SW 1271 (cell line): ENCODE data around the gene NTRK2.

Experiments used
- DNase-seq, 2 experiments: peaks; one replicate each; lab custom pipeline; 2025; lab: John Stamatoyannopoulos, UW

Gene NTRK2

DNA sequence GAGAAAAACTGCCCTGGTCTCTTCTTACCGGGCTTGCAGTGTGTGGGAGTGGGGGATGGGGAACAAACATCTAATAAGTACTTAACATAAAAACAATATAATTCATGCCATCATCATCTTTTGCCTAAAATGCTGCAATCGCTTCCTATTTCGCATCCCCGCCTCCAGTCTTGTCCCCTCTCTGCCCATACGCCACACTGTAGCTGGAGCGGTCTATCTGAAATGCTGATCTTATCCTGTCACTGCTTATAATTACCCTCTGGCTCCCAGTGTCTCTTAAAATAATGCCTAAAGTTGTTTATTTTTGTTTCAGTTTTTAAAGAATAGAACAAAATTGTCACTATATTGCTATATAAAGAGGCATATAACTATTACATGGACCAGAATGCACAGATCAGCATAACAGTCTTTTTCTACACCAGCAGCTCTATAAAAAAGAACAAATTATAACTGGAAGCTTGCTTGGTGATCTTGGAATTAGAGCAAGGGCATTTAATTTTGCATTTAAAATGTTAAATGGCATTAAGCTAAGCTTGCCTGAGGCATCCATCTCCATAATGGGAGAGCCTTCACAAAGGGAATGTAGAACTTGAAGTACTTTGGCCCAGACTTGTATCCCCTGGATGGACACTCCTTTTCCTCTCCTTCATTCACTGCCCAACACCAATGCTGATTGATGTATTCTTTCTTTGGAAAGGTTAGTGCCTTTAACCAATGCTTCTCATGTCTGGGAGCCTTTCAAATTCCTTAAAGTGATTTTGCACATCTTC, 12.2 kb downstream of the NTRK2 start:
- no peak for DNase-seq

- no peak for DNase-seq
Observed at GRCh38 chr9:84686068-84686467, 16.5 kb downstream of the NTRK2 start.

DNA sequence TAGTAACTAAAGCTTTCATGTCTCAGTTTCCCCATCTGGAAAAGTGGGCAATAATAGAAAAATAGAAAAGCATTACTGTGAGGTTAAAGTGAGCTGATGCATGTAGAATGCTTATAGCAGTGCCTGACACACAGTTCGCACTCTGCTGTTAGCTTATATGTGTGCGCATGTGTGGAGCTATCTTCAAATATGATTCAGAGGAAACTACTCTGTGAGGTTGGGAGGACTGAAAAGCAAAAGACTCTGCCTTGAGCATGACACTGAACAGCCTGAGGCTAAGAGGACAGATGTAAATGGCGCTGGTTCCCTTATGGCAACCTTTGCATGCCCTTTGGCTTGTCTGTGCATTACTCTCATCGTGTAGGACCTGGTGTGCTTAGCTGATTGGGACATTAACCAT, 19.4 kb downstream of the NTRK2 start:
- DNase-seq, result no peak

GRCh38 chr9:84691634-84692033, 22.1 kb downstream of the NTRK2 start:
- DNase-seq, result no peak

DNA sequence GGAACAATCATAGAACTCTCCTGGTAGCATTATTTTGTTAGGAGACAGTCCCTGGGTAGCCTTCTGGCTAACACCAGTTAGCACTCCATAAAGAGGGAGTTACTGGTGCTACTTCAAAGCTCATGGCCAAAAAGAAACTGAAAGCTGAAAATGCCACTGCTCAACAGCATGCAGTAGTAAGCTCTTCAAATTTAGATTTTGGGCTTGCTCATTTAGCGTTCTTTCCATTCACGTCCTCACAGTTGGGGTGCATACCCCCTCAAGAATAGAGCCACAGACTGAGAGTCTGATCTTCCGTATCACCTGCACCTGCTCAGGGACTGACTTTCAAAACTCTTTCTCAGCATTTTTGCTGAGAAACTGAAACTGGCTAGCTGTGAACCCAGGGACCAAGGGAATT, 24.7 kb downstream of the NTRK2 start:
- no peak for DNase-seq

GRCh38 chr9:84697042-84697441, 27.5 kb downstream of the NTRK2 start:
- DNase-seq, result no peak

DNA sequence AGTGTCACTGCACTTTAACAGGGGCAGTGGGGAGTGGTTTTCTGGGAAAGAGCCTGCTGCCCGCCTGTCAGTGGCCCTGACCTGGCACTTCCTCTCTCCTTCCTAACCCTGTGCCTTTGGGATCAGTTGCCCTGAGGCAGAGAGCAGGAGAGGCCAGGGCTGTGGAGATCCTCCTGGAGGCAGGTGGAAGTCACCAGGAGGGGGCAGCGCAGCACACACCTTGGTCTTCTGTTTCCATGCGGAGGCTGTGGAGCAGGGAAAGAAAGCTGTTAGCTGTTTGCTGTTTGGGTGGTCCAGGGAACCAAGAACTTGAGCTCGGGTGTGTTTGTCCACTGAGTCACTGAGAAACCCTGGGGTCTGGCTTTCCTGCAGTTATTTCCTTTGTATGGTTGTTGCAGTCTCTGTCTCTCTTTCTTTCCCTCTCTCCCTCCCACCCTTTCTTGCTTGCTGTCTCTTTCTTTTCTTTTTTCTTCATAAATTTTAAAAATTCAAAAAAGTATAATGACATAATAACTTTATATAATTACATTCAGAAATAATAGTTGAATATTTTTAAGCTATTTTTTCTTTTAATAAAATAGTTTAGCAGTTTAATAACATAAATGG, 28.1 kb downstream of the NTRK2 start:
- peak in 1 of 2 experiments; percentile 2 for DNase-seq

DNA sequence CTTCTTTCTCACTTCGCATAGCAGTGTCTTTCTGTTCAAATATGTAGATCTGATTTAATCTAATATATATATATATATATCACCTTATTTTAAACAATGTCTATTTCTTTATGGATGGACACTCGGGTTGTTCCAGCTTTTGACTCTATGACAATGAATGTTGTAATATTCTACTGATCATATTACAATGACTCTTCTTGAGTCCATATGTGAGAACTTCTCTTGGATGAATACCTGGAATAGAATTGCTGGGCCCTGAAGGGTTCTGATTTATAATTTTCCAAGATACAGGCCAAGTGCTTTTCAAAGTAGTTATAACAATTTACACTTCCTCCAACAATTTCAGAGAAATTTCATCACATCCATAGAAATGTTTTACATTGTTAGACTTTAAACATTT, 28.8 kb downstream of the NTRK2 start:
- no peak for DNase-seq

DNA sequence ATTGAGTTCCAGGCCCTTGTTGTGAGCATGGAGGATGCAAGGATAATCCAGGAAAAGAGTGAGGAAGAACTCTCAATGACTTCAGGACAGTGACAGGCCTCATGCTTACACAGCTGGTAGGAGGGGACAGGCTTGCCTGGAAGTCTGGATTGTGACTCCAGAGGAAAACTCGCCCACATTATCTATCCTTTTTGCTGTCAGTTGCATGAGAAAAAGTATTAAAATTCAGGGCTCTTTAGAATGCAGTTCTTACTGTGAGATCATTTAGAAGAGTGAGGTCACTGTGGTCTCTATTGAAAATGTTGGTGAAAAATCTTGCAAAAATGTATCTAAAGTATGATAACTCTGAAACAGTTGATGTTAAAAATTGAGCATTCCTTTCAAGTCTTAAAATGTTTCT, 30.5 kb downstream of the NTRK2 start:
- DNase-seq, result no peak

- no peak for DNase-seq
Observed at GRCh38 chr9:84701801-84702200, 32.3 kb downstream of the NTRK2 start.

GRCh38 chr9:84702471-84702870, 32.9 kb downstream of the NTRK2 start:
- DNase-seq, result no peak

- no peak for DNase-seq
Observed at GRCh38 chr9:84703793-84704192, 34.3 kb downstream of the NTRK2 start.

- DNase-seq, result no peak
Observed at GRCh38 chr9:84705128-84705527, 35.6 kb downstream of the NTRK2 start.

GRCh38 chr9:84708400-84708799, 38.9 kb downstream of the NTRK2 start:
- no peak for DNase-seq

GRCh38 chr9:84709056-84709455, 39.5 kb downstream of the NTRK2 start:
- no peak for DNase-seq

- DNase-seq, result no peak
Observed at GRCh38 chr9:84710701-84711397, 41.3 kb downstream of the NTRK2 start.

GRCh38 chr9:84711398-84711777, 41.9 kb downstream of the NTRK2 start:
- DNase-seq, result no peak

- DNase-seq, result no peak
Observed at GRCh38 chr9:84711936-84712335, 42.4 kb downstream of the NTRK2 start.

GRCh38 chr9:84716217-84716616, 46.7 kb downstream of the NTRK2 start:
- no peak for DNase-seq

GRCh38 chr9:84718476-84718875, 48.9 kb downstream of the NTRK2 start:
- no peak for DNase-seq

GRCh38 chr9:84722388-84722989, 53.0 kb downstream of the NTRK2 start:
- DNase-seq, result no peak

GRCh38 chr9:84723426-84723825, 53.9 kb downstream of the NTRK2 start:
- no peak for DNase-seq

DNA sequence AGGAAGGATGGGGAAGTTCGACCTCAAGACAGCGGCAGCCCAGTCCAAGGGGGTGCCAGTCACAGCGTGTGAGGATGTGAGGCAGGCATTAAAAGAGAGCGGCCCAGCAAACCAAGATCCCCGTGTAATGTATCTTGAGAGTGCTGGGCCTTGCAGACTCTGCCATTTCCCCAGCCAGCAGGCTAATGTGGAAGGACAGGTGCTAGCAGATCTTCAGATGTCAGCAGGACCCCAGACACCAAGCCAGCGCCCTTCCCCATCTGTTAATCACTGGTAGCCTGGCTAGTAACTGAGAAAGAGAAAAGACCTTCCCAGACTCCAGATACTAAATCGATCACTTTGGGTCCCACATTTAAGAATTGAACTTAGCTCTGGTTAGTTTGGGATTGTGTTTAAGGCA, 62.2 kb downstream of the NTRK2 start:
- no peak for DNase-seq
